ENCODE results near the gene NLRP4. TPM values are rescaled to one million over a fixed set of nuclear protein-coding genes. Genes with fewer than 3 reads are reported as not detected.

The NLRP4 gene
- total RNA-seq, 2 donors from 2014 or later: not detected

GRCh38 chr19:55867101-55867500 is 30.8 kb downstream of the NLRP4 start:
- WGBS, 2 experiments (ENCODE audit: insufficient coverage in 1 of 2, insufficient read length in 1 of 2): 88 to 92% methylated on average over 6 to 7 of the region's 7 CpGs

GRCh38 chr19:55870736-55871135 is 34.4 kb downstream of the NLRP4 start:
- H3K4me1 ChIP-seq (ENCODE audit: control insufficient read depth, insufficient read depth, low read length): no peaks in the 10 kb centered on the region
- no peak overlapping the region for H3K4me3 Mint-ChIP-seq
- H3K9ac ChIP-seq (ENCODE audit: extremely low read depth, low read length, poor library complexity, severe bottlenecking): no peak overlapping the region
- H3K9me3 Mint-ChIP-seq: peaks cover 90% of the 10 kb centered on the region
- no peak for DNase-seq
- H3K36me3 Mint-ChIP-seq (ENCODE audit: low read depth): no peaks in the 10 kb centered on the region
- no peaks in the 10 kb centered on the region for H3K27me3 Mint-ChIP-seq (ENCODE audit: insufficient read depth)
- no peak for TF ChIP-seq CTCF (conservative IDR thresholded peaks at IDR 0.05)
- H3K36me3 ChIP-seq (ENCODE audit: control insufficient read depth, insufficient read depth, low read length): no peaks in the 10 kb centered on the region
- no peak overlapping the region for H3K27ac Mint-ChIP-seq
- no peaks in the 10 kb centered on the region for H3K27me3 ChIP-seq (ENCODE audit: control insufficient read depth, insufficient read depth, low read length, poor library complexity, severe bottlenecking)
- peaks cover 89% of the 10 kb centered on the region for H3K9me3 ChIP-seq (ENCODE audit: control insufficient read depth, low read length)
- H3K27ac ChIP-seq (ENCODE audit: low read depth, low read length): no peak overlapping the region
- no peak overlapping the region for H3K4me3 ChIP-seq (ENCODE audit: low read length)
- H3K4me1 Mint-ChIP-seq: no peaks in the 10 kb centered on the region
- 83 to 87% methylated on average over 10 to 11 of the region's 11 CpGs for WGBS, 2 experiments (ENCODE audit: insufficient coverage in 1 of 2, insufficient read length in 1 of 2)

More at GRCh38 chr19:55867101-55867500, 30.8 kb downstream of the NLRP4 start:
- H3K4me3 Mint-ChIP-seq: no peak overlapping the region
- Histone ChIP-seq H3K27me3 (ENCODE audit: control insufficient read depth, insufficient read depth, low read length, poor library complexity, severe bottlenecking) (no peaks in the 10 kb centered on the region), H3K36me3 (ENCODE audit: control insufficient read depth, insufficient read depth, low read length) (no peaks in the 10 kb centered on the region), H3K27ac (ENCODE audit: low read depth, low read length) (no peak overlapping the region), H3K4me3 (ENCODE audit: low read length) (no peak overlapping the region), H3K4me1 (ENCODE audit: control insufficient read depth, insufficient read depth, low read length) (no peaks in the 10 kb centered on the region), H3K9me3 (ENCODE audit: control insufficient read depth, low read length) (peaks cover 86% of the 10 kb centered on the region), H3K9ac (ENCODE audit: extremely low read depth, low read length, poor library complexity, severe bottlenecking) (no peak overlapping the region)
- no peak overlapping the region for H3K27ac Mint-ChIP-seq
- DNase-seq: no peak
- H3K4me1 Mint-ChIP-seq: no peaks in the 10 kb centered on the region
- TF ChIP-seq CTCF (conservative IDR thresholded peaks at IDR 0.05): no peak
- no peaks in the 10 kb centered on the region for H3K27me3 Mint-ChIP-seq (ENCODE audit: insufficient read depth)
- no peaks in the 10 kb centered on the region for H3K36me3 Mint-ChIP-seq (ENCODE audit: low read depth)
- peaks cover 89% of the 10 kb centered on the region for H3K9me3 Mint-ChIP-seq

- Mint-ChIP-seq H3K27ac (no peak overlapping the region), H3K27me3 (ENCODE audit: insufficient read depth) (no peaks in the 10 kb centered on the region), H3K36me3 (ENCODE audit: low read depth) (peaks cover 2% of the 10 kb centered on the region), H3K9me3 (peaks cover 89% of the 10 kb centered on the region), H3K4me3 (no peak overlapping the region), H3K4me1 (no peaks in the 10 kb centered on the region)
- H3K4me3 ChIP-seq (ENCODE audit: low read length): no peak overlapping the region
- no peak overlapping the region for H3K9ac ChIP-seq (ENCODE audit: extremely low read depth, low read length, poor library complexity, severe bottlenecking)
- TF ChIP-seq CTCF (conservative IDR thresholded peaks at IDR 0.05): no peak
- no peaks in the 10 kb centered on the region for H3K27me3 ChIP-seq (ENCODE audit: control insufficient read depth, insufficient read depth, low read length, poor library complexity, severe bottlenecking)
- DNase-seq: no peak
- H3K9me3 ChIP-seq (ENCODE audit: control insufficient read depth, low read length): peaks cover 86% of the 10 kb centered on the region
- H3K36me3 ChIP-seq (ENCODE audit: control insufficient read depth, insufficient read depth, low read length): no peaks in the 10 kb centered on the region
- WGBS, 2 experiments (ENCODE audit: insufficient coverage in 1 of 2, insufficient read length in 1 of 2): 45 to 49% methylated on average over 1 to 3 of the region's 3 CpGs
- H3K4me1 ChIP-seq (ENCODE audit: control insufficient read depth, insufficient read depth, low read length): no peaks in the 10 kb centered on the region
- H3K27ac ChIP-seq (ENCODE audit: low read depth, low read length): no peak overlapping the region
These were observed 40.9 kb downstream of the NLRP4 start for GRCh38 chr19:55877211-55877610.
